ENCODE data around the gene GSTO2. TPM values are rescaled to one million over a fixed set of nuclear protein-coding genes. Genes with fewer than 3 reads are reported as not detected.

The GSTO2 gene
- total and polyA plus RNA-seq, 2 experiments from 2014 or later, result 30.7 to 49.8 TPM

- TF ChIP-seq ZNF462 (CRISPR knock-in tag; IDR thresholded peaks at IDR 0.05) (no peak), CREB1 (CRISPR knock-in tag; IDR thresholded peaks at IDR 0.05; ENCODE audit: low read depth) (no peak), ZNF114 (CRISPR knock-in tag; IDR thresholded peaks at IDR 0.05) (no peak), REST (IDR thresholded peaks at IDR 0.05; ENCODE audit: unreplicated experiment) (no peak), EZH2phosphoT487 (IDR thresholded peaks at IDR 0.05; ENCODE audit: unreplicated experiment) (no peak), JUNB (IDR thresholded peaks at IDR 0.05; ENCODE audit: unreplicated experiment) (no peak)
These were observed 76.5 kb downstream of the GSTO2 start (continued) for GRCh38 chr10:104345515-104345914.

- no peak overlapping the region for H2AFZ ChIP-seq
- no peaks in the 10 kb centered on the region for H3K9me2 ChIP-seq (ENCODE audit: insufficient read depth)
- H3K27ac ChIP-seq (ENCODE audit: low read depth), result no peak overlapping the region
- Mint-ChIP-seq H3K27me3 (ENCODE audit: insufficient read depth, low read depth, poor library complexity) (no peaks in the 10 kb centered on the region), H3K4me3 (no peak overlapping the region), H3K27ac (no peak overlapping the region; the same call in 1 of the 2 replicates), H3K4me1 (peaks cover 12% of the 10 kb centered on the region; the same call in 2 of the 3 replicates), H3K36me3 (ENCODE audit: low read depth) (no peaks in the 10 kb centered on the region), H3K9me3 (no peaks in the 10 kb centered on the region)
- peaks cover 13% of the 10 kb centered on the region for H3K4me1 ChIP-seq (ENCODE audit: insufficient read depth)
- no peak overlapping the region for H3K4me3 ChIP-seq
- H3K4me2 ChIP-seq, result no peak overlapping the region
- no peaks in the 10 kb centered on the region for H3K36me3 ChIP-seq (ENCODE audit: insufficient read depth)
- no peaks in the 10 kb centered on the region for H4K20me1 ChIP-seq (replicated peaks; ENCODE audit: insufficient read depth)
- DNase-seq (ENCODE audit: low spot score), result no peak
- ATAC-seq, result no peak
- no peaks in the 10 kb centered on the region for H3F3A ChIP-seq (replicated peaks; ENCODE audit: low read depth)
- no peaks in the 10 kb centered on the region for H3K27me3 ChIP-seq (ENCODE audit: insufficient read depth)
- H3K79me2 ChIP-seq (replicated peaks; ENCODE audit: insufficient read depth), result no peaks in the 10 kb centered on the region
- TF ChIP-seq EZH2 (IDR thresholded peaks at IDR 0.05; ENCODE audit: low read depth, unreplicated experiment) (no peak), EZH2phosphoT487 (IDR thresholded peaks at IDR 0.05; ENCODE audit: unreplicated experiment) (no peak), ZNF114 (CRISPR knock-in tag; IDR thresholded peaks at IDR 0.05) (no peak), CREB1 (CRISPR knock-in tag; IDR thresholded peaks at IDR 0.05; ENCODE audit: low read depth) (no peak), REST (IDR thresholded peaks at IDR 0.05; ENCODE audit: unreplicated experiment) (no peak), NANOG (IDR thresholded peaks at IDR 0.05; ENCODE audit: borderline replicate concordance) (no peak), ETS1 (IDR thresholded peaks at IDR 0.05) (no peak)
These were observed 77.0 kb downstream of the GSTO2 start for GRCh38 chr10:104345941-104346340.
